NCI-H2107 treated with DMSO at 0.1 percent for 48 hours (cell line): ENCODE measurements around the gene HMG20A.

Source experiments
- DNase-seq: peaks from one replicate; lab custom pipeline; 2025; ENCODE audit not compliant: unreplicated experiment; lab: John Stamatoyannopoulos, UW

Gene HMG20A

GRCh38 chr15:77515613-77516012 is 94.9 kb downstream of the HMG20A start:
- no peak for DNase-seq

GRCh38 chr15:77516076-77516475 is 95.4 kb downstream of the HMG20A start:
- DNase-seq: no peak

GRCh38 chr15:77516786-77517185 is 96.1 kb downstream of the HMG20A start:
- DNase-seq: no peak

- DNase-seq: no peak
Observed at GRCh38 chr15:77517579-77517978, 96.9 kb downstream of the HMG20A start.

- no peak for DNase-seq
Observed at GRCh38 chr15:77518458-77518857, 97.8 kb downstream of the HMG20A start.

- DNase-seq: no peak
Observed at GRCh38 chr15:77519540-77519939, 98.9 kb downstream of the HMG20A start.

GRCh38 chr15:77521206-77521605 is 100.5 kb downstream of the HMG20A start:
- DNase-seq: no peak

GRCh38 chr15:77525400-77525811 is 104.7 kb downstream of the HMG20A start:
- no peak for DNase-seq

- DNase-seq: no peak
Observed at GRCh38 chr15:77525907-77526594, 105.4 kb downstream of the HMG20A start.

GRCh38 chr15:77526595-77527163 is 106.0 kb downstream of the HMG20A start:
- no peak for DNase-seq

- no peak for DNase-seq
Observed at GRCh38 chr15:77527164-77527778, 106.6 kb downstream of the HMG20A start.

GRCh38 chr15:77527831-77528231 is 107.1 kb downstream of the HMG20A start:
- no peak for DNase-seq

- DNase-seq: no peak
Observed at GRCh38 chr15:77528290-77528967, 107.7 kb downstream of the HMG20A start.

GRCh38 chr15:77528968-77529319 is 108.3 kb downstream of the HMG20A start:
- DNase-seq: no peak

GRCh38 chr15:77529394-77530159 is 108.9 kb downstream of the HMG20A start:
- no peak for DNase-seq

- no peak for DNase-seq
Observed at GRCh38 chr15:77530576-77530975, 109.9 kb downstream of the HMG20A start.

- DNase-seq: no peak
Observed at GRCh38 chr15:77531191-77532000, 110.7 kb downstream of the HMG20A start.

- no peak for DNase-seq
Observed at GRCh38 chr15:77532067-77532710, 111.5 kb downstream of the HMG20A start.

GRCh38 chr15:77532846-77533245 is 112.2 kb downstream of the HMG20A start:
- no peak for DNase-seq
